NCI-H446 treated with DMSO at 0.1 percent for 48 hours (cell line): ENCODE data around the gene COL6A2.

Experiments
- DNase-seq: peaks from one replicate; lab custom pipeline; 2025; lab: John Stamatoyannopoulos, UW

The COL6A2 gene

DNA sequence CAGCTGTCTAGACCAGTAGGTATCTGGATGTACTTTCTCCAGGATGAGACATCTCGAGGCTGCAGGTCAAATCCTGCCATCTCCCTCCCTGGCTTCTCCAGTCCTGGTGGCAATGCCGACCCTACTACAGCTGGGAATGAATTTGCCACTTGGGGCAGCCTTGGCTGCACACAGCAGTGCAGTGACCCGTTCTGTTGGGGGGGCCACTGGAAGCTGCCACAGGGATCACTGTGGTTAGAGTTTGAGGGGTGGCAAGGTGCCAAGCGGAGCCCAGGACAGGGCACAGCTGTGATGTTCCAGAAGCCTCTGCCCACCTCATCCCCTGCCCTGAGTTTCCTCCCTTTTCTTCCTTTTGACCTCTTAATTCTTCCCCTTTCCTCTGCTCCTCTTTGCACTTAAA is 17.1 kb downstream of the COL6A2 start:
- DNase-seq, result no peak

DNA sequence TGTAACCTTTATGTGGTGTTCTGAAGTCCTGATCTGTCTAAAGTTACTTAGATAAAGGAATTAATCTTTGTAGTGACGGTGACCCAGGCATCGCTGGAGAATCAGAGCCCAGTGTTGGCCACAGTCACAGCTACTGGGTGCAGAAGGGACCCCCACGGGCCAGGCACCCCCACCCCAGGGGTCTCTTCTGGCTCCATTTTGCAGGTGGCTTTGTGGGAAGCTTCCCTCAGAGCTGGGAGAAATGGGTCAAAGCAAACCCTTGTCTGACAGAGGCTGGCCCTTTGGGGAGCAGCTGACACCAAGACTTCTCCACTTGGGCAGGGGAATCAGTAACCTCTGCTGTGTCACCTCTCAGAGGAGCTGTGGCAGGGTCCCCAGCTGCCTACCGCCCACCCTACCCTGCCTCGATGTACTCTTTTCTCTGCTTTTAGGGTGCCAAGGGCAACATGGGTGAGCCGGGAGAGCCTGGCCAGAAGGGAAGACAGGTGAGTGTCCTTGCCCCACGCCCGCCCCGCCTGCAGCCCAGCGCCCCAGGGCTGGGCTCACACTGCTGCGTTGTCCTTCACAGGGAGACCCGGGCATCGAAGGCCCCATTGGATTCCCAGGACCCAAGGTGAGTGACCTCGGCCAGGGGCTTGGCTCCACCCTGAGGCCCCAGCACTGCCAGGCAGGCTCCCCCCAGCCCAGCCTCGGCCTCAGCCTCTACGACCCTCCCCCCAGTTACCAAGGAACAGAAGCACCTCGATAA is 17.7 kb downstream of the COL6A2 start:
- no peak for DNase-seq

DNA sequence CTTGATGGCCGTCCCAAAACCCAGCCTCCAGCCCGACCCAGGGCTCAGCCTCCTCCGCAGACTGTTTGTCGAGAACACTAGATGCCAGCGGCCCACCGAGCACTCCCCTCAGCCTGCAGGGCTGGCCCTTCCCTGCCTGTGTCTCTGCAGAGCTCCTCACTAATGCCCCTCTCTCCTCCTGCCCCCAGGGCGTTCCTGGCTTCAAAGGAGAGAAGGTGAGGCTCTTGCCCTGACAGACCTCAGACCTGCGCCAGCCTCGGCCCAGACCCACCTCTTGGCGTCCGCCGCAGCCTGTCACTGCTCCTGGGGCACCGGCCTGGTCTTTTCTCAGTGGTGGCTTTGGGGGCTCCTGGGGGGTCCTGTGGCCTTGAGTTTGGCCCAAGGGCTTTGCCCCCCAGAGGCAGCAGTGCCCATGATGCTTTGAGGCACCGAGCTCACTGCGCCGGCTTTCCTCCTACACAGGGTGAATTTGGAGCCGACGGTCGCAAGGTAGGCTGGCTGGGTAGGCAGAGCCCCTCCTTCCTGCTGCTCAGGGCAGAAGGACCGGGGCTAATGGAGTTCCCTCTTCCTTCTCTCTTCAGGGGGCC is 18.4 kb downstream of the COL6A2 start:
- no peak for DNase-seq

DNA sequence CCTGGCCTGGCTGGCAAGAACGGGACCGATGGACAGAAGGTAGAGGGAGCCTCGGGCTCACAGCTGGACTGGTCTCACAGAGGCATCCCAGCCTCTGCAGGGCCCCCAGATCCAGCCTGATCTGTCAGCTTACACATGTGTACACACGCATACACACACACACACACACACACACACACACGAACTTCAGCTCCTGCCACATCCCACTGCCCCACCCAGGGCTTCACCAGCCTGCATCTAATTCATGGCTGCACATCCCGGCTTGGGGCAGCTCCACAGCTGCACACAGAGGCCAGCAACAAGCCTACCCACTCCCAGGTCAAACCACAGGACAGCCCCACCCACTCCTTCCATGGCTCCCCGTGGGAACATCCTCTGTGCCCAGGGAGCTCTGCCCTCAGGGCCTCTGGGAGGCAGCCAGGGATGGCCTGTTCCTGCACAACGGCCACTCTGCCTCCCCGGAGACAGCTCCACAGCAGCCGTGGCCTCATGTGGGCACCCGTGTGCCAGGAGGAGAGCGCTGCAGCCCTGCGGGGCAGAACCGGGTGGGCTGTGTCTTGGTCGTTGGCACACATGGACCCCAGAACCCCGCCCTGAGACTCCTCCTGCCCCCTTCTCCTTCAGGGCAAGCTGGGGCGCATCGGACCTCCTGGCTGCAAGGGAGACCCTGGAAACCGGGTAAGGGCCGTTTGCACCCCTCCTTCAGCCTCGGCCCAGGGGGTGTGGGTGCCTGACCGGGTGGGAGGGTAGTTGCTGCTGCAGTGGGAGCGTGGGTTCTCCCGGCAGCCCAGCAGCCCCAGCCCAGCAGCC is 19.1 kb downstream of the COL6A2 start:
- DNase-seq, result no peak

DNA sequence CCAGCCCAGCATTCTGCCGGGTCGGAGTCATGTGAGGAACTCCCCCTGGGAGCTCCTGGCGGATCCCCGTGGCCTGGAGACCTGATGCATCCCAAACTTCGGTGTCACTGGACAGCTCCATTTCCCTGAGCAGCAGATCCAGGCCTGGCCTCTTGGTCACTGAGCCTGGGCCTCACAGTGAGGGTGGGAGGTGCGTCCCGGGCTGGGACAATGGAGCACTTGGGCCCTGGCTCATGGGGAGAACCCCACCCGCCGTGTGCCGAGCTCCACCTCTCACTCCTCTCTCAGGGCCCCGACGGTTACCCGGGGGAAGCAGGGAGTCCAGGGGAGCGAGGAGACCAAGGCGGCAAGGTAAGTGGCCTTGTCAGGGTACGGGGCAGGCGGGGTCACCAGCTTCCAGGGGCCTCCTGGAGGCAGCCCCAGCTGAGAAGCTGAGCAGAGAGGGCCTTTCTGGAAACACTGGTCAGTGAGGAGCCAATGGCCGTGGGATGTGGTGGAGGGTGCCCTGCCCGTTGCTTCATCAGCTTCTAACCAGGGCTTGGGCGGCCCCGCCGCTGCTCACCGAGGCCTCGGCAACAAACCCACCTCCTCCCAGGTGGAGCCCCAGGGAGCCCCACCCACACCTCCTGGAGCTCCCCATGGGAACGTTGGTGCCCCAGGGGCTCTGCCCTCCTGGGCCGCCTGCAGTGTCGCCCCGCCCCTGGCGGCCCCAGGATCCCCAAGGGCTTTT is 19.8 kb downstream of the COL6A2 start:
- DNase-seq, result no peak

DNA sequence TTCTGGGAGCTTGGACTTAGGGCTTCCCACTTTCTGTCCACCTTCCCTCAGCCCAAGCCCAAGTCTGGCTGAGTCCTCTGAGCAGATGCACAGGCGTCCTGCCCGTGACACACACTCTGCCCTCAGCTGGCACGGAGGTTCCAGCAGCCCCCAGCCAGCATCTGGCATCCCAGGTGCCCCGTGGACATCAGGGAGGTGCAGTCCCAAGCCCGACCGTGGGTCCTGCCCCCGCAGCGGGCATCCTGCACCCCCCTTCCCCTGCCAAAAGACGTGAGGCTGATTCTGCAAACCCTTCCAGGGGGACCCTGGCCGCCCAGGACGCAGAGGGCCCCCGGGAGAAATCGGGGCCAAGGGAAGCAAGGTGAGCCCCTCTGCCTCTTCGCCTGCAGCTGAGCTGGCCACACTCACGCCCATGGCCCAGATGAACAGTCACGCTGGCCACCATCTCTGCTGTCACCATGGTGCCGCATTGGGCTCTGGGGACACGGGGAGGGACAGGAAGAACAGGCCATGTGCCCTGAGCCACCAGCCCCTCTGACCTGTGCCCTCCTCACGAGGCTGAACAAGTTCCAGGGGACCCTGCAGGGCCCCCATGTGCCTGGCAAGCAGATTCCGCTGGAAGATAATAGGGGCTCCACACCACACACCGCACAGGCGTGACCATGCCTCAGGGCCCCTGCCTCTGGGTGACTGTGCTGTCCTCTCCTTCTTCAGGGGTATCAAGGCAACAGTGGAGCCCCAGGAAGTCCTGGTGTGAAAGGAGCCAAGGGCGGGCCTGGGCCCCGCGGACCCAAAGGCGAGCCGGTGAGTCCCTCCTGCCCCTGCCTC is 20.6 kb downstream of the COL6A2 start:
- no peak for DNase-seq

DNA sequence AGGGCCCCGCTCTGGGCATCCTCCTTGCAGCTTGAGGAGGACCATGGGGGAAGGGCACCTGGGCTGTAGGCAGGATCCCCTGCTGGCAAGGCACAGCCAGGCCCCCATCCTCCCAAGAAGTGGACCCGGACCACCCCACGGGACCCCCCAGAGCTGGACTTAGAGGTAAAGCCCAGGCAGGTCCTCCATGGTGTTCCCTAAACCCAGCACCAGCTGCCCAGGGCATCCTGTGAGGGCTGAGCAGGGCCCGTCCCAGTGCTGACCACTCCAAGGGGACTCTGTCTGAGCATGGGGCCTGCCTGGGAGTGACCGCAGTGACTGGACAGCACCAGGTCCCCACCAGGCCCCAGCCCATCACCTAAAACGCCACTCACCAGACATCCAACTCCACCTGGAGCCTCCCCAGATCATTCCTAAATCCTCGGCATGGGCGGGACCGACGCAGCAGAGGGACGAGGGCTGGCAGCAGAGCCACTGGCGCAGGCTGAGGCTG is 21.3 kb downstream of the COL6A2 start:
- DNase-seq, result no peak

DNA sequence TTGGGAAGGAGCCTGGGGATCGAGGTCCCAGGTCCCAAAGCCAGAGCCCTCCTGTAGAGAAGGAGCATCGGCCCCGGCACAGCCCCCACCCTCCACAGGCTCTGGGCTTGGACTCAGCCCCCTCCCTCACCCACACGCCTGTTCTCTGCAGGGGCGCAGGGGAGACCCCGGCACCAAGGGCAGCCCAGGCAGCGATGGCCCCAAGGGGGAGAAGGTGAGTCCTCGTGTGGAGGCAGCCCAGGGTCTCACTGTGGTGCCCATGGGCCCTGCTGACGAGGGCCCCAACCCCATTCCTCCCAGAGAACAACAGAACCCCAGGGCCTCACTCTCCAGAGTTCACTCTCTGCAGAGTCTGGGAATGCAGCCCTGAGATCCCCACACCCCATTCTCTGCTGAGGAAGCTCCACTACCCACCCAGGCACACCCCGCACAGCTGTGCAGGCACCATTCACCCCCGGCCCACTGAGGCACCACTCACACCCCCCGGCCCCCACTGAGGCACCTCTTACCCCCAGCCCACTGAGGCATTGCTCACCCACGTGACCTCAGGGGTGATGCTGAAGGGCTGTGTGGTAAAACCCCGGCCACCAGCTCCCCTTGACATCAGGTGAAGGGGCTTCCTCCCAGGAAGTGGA is 21.8 kb downstream of the COL6A2 start:
- DNase-seq, result no peak

DNA sequence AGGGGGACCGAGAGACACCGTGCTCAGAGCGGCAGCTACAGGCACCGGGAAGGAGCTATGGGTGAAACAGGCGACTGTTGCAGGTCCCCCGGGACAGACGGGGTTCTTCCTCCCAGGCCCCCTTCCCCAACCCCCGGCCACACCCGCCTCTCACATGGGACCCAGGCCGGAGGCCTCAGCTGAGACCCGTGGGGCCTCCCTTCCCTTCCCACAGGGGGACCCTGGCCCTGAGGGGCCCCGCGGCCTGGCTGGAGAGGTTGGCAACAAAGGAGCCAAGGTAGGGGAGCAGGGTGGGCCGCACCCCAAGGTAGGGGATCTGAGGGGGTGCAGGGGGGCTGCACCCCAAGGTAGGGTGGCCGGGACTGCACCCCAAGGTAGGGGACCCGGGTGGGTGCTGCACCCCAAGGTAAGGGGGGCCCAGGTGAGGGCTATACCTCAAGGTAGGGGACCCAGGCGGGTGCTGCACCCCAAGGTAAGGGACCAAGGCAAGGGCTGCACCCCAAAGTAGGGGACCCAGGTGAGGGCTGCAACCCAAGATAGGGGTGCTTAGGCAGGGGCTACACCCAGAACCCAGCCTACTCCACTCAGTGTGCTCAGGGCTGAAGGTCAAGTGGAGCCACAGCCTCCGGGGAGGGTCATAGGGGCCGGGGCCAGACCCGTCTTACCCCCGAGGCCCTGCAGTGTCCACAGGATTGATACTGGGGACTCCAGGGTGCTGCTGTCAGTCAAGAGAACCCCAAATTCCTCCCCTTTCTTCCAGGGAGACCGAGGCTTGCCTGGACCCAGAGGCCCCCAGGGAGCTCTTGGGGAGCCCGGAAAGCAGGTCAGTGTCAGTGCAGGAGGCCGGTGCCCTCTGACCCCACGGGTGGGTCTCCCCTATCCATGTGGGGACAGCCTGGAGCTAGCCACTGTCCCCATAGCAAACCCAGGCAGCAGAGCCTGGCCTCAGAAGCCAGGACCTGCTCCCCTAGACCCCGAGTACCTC is 22.7 kb downstream of the COL6A2 start:
- no peak for DNase-seq

DNA sequence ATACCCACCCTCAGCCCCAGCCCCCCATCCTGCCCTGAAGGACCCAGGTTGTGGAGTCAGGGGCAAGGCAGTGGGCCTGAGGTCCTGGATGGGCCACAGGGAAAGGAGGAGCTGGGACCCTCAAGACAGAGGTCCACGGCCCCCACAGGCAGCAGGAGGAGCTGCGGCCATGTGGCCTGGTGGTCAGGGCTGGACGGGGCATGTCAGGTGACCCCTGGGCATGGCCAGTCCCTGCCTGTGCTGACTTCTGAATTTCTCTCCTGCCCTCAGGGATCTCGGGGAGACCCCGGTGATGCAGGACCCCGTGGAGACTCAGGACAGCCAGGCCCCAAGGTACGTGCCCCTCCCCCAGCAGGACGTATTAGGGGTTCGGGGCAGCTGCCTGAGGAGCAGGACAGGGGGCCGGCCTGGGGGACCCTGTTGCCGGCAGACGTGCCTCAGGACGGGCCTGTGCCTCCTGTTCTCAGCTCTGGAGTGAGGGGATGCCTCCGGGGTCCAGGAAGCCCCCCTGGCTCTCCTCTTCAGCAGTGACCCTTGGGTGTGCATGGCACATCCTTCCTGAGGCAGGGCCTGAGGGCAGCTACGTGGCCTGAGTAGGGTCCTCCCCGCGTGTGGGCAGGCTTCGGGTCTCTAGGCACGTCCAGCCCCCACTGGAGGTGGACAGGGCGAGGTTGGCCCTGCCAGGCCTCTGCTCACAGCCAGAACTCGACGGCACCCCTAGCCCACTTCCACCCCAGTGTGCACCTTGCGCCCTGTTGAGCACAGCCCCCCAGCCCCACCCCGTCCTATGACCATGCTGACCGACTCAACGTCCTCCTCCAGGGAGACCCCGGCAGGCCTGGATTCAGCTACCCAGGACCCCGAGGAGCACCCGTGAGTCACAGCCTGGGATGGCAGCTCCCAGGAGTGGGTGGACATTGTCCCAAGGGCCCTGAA is 23.6 kb downstream of the COL6A2 start:
- DNase-seq, result no peak

DNA sequence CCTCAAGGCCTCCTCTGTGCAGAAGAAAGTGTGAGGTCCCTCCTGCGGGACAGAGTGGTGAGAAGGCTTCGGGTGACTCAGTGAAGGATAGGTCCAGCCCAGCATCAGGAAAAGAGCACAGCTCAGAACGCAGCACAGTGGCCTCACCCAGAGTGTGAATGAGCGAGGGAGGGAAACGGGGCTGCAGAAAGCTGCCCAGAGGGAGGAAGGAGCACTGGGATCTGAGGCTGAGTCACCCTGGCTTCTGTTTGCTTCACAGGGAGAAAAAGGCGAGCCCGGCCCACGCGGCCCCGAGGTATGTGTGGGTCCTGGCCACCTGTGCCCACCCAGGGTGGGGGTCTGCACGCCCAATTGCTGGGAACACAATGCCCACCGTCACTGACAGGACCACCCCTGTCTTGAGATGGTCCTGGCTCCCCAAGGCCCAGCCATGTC is 24.3 kb downstream of the COL6A2 start:
- no peak for DNase-seq

DNA sequence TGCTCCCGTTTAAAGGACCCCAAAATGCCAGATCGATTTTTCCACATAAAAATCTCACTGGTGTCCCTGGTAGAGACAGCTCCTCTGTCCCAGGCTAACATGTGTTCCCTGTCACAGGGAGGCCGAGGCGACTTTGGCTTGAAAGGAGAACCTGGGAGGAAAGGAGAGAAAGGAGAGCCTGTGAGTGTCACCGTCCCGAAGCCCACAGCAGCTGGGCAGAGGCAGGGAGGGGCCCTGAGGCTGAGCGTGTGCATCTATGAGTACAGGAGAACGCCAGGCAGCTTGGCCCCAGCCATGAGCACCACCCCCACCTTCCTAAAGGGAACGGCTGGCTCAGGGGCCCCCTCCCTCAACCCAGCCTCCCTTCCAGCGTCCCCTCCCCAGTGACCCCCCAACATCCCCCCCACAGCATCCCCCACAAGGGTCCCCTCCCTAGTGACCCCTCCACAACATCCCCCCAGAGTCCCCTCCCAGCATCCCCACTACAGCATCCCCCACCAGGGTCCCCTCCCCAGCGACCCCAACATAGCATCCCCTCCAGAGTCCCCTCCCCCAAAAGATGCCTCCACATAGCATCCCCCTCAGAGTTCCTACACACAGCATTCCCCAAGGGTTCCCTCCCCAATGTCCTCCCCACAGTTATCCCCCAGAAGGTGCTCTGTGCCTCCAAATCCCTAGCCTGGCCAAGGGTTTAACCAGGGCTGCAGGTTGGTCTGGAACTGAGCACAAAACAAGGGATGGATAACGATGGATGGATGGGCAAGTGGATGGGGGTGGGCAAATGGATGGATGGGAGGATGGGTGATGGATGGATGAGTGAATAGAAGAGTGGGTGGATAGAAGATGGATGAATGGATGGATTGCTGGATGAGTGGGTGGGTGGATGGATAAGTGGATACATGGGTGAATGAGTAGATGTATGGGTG is 25.1 kb downstream of the COL6A2 start:
- DNase-seq, result no peak

DNA sequence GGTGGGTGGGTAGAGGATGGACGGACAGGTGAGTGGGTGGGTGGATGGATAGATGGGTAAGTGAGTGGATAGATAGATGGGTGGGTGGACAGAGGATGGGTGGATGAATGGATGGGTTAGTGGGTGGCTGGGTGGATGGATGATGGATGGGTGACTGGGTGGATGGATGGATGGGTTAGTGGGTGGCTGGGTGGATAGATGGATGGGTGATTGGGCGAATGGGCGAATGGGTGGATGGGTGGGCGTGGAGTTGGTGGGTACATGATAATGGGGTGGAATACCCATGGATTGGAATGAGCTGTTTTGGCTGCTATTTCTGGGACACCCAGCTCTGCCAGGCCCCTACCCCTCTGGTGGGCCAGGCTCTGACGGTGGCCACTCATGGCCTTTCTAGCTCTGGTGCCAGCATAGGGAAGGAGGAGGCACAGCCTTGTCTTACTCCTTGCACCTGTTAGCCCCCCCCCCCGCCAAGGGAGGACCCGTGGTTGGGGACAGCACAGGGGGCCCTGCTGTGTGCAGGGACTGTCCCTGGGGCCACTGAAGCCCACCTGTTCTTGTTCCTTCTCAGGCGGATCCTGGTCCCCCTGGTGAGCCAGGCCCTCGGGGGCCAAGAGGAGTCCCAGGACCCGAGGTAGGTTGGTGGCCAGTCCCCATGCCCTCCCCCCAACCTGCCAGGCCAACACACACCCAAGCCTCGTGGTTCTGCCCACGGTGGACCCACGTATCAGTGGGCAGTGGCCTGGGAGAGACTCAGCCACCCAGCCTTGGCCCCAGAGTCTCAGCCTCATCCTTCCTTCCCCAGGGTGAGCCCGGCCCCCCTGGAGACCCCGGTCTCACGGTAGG is 26.4 kb downstream of the COL6A2 start:
- no peak for DNase-seq

DNA sequence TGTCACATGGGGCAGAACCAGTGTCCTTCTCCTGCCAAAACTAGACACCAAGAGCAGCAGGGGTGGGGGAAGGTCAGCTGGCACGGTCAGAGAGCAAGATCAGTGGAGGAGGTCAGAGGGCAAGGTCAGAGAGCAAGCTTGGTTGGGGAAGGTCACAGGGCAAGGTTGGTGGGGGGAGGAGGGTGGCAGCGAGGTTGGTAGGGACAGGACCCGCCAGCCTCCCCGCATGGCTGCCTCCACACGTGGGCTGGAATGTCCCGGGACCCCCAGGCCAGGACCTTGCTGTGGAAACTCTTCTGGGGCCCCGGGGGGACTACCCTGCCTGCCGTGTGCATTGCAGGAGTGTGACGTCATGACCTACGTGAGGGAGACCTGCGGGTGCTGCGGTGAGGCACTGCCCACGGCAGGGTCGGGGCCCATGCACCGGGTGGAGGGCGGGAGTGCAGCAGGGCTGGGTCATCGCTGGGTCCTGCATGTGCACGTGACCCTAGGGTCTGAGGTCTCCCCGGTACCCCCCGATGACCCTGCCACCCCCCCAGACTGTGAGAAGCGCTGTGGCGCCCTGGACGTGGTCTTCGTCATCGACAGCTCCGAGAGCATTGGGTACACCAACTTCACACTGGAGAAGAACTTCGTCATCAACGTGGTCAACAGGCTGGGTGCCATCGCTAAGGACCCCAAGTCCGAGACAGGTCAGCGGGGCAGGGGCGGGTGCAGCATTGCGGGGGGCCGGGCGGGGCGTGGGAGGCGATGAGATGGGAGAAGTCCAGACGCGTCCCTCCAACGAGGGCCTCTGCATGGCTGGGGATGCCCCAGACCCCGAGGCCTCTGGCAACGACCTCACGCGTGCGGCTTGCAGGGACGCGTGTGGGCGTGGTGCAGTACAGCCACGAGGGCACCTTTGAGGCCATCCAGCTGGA is 27.3 kb downstream of the COL6A2 start:
- DNase-seq, result no peak

DNA sequence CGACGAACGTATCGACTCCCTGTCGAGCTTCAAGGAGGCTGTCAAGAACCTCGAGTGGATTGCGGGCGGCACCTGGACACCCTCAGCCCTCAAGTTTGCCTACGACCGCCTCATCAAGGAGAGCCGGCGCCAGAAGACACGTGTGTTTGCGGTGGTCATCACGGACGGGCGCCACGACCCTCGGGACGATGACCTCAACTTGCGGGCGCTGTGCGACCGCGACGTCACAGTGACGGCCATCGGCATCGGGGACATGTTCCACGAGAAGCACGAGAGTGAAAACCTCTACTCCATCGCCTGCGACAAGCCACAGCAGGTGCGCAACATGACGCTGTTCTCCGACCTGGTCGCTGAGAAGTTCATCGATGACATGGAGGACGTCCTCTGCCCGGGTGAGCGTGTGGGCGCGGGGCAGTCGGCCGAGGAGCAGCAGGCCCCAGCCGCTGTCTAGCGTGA is 28.0 kb downstream of the COL6A2 start:
- DNase-seq, result no peak
